CD4-positive, alpha-beta T cell treated with Interferon alpha-2 for 1 hour (primary cell): ENCODE results near the gene CCDC30.
"Not testable (repeated sequence)": the region's sequence is repeated elsewhere in the genome, so short reads cannot be mapped to it uniquely, and the experiment has no call there.

Experiments
- DNase-seq, 2 donors: peaks; one replicate each; pipeline ENCODE4 v3.0.0-alpha.2; 2020 to 2022

CCDC30 gene

DNA sequence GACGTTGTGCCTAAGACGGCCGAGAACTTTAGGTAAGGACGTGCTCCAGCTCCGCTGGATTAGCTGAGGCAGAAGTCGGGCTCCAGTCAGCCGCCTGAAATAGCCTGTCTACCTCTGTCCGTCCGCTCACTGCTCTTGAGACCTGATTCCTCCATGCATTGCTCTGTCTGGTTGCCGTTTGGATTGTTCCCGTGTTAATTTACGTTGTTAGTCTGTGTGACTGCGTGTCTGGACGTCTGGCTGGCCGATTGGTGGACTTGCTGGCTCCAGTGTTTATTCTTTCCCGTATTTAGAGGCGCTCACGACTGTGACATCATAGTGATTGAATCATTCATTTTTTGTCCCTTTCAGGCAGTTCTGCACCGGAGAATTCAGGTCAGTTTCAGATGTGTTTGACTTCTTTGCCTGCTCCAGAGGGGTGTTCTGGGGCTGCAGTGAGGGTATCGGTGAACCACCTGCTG lies 195.8 kb downstream of the CCDC30 start:
- no peak for DNase-seq

DNA sequence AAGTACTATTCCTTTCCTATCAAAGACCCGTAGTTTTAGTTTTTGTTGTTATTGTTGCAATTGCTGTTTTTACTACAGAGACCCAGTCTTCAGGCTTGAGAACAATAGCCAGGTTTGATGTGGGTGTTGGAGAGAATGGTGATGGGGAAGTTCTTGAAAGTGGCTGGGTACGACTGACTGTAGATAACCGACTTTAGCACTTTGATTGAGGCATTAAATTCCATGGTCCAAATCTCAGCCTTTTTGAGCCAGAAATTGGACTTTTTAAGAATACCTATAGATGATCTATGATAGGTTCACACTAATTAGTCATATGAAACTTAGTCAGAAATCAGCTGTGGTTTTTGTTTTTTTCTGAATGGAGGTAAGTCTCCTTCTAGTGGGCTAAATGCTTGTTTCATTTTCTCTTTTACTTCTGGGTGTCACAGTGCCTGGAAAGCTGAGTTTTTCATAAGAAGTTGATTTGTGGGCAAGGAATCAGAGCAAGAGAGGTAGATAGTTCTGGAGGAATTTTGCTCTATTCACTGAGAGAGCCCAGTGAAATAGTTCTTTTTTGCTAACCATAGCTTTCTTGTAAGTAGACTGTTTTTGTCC lies 197.9 kb downstream of the CCDC30 start:
- DNase-seq = peak in 1 of 2 donors; percentile 28

DNA sequence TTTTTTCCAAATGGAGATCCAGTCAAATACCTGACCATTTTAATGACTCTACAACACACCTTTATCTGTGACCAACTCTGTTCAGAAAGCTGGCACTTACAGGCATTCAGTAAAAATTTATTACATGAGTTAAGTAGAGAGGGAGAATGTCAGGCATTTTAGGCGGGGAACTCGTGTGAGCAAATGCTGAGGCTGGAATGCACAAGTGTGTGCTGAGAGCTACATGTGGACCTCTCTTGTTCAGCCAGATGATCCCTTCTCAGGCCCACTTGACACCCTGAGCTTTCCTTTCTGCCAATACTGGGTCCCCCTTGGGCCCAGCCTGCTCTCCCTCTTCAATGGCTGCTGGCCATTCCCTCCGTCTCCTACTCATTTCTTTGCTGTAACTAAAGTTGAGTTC lies 206.8 kb downstream of the CCDC30 start:
- DNase-seq = no peak

DNA sequence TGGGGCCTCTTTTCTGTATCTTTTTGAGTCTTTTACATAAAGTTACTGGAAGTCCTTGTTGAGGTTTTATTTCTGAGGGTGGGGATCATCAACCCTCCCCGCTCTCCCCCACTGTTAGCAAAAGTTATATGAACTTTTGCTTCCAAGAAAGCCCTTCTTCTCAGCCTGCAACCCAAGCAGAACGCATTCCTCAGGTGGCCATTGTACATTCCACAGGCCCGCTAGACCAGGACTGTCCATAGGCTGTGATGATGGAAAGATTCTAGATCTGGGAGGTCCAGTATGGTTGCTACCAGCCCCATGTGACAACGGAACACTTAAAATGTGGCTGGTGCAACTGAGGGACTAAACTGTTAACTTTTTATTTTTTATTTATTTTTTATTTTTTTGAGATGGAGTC lies 207.3 kb downstream of the CCDC30 start:
- DNase-seq = no peak

DNA sequence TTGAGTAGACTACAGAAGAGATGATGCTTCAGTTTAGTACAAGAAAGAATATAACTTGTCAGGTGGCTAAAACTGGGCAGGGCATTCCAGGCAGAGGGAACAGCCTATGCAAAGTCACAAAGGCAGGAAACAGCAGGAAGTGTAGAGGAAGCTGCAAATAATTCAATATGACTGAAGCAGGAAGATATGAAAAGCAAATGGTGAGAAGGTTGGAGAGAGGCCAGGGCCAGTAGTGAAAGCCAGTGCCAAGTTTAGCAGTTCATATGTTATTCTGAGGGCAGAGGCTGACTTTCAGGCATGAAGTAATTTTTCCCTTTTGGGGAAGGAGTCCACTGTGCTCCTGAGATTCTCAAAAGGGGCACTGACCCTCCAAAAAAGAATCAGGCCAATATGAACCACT lies 211.1 kb downstream of the CCDC30 start:
- no peak for DNase-seq

DNA sequence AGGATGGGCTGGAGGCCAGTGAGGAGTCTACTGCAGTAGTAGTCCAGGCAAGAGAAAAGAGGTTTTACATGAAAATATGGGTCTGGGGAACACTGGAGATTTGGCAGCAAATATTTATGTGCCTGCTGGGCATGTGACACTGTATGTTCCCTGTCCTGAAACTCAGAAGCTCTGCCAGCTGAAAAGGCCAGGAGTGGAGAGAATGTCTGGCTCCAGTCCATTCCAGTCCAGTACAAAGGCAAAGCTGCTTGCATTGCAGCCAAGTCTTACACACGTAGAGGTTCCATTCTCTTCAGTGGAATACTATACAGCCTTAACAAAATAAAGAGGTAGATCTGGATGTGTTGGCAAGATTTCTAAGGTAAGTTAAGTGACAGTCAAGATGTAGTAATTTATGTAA lies 211.6 kb downstream of the CCDC30 start:
- no peak for DNase-seq

DNA sequence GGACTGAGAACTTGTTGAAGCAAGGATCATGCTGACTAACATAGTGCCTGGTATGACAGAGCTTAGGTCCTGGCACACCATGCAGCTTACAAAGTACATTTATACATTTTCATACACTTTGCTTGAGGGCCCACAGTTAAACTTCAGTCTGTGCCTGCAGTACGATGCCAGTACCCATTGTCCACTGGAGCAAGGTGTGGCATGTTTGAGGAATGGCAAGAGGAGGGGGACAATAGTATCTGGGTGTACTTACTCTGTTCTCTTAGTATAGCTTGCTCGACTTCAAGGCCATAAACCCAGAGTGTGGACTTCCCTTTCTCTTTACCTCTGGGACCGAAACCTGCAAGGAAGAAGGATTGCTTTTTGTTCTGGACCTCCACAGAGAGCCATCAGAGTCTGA lies 212.4 kb downstream of the CCDC30 start:
- no peak for DNase-seq

DNA sequence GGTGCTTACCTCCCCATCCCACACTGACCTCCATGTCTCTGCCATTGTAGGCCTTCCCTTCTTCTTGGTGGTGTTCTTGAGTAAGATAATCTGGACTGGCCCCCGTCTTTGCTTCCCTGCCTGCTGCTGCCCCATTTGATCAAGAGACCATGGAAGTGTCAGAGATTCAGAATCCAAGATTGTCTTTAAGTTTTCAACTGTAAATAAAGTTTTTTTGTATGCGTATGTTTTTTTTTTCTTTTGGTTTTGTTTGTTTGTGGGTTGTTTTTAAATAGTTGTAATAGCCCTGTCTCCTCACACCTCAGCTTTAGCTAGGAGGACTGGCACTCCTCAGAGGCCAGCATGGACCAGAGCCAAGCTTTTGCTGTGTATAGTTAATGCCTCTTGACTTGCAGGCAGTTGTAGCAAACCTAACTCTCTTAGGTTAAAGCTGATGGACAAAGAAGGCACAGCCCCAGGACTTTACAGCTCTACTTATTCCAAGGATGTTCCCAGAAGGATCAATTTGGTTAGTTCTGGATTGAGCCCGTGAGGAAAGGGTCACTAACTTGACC lies 213.5 kb downstream of the CCDC30 start:
- no peak for DNase-seq

DNA sequence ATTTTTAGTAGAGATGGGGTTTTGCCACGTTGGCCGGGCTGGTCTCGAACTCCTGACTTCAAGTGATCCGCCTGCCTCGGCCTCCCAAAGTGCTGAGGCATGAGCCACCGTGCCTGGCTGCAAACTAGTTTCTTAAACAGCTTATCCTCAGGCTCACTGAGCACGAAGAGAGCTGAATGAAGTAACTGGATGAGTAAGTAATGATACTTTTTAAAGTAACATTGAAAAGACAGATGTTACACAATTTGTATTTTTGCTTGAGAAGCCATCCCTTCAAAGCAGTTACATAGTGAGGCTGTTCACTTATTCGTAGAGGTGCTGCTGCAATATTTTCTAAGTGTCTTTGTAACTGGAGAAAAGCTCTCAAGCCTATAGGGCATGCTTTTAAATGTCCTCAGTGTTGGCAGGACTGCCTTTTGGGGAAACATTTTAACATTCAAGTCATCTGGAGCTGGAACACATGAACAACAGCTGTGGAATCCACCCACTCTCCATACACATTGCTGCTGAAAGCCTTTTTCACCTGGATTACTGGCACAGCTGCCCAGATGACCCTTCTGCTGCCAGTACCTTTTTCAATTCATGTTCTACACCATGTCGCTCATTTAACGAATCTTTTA lies 216.4 kb downstream of the CCDC30 start:
- DNase-seq = no peak

DNA sequence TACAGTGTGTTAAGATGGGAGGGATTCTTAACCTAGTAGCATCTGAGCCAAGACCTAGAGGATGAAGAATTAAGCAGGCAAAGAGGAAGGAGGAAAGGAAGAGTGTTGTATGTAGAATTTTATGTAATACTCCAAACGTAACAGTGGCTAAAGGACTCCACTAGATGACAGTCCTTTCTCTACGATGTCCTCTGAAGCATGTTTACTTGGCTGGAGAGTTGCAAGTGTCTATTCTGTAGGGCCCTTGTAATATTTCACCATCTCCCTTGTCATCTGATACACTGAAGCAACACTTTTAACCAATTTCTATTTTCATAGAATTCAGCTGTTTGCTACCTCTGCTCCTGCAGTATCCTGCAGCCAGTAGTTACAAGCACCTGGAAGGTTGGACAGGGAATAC lies 217.0 kb downstream of the CCDC30 start:
- no peak for DNase-seq

DNA sequence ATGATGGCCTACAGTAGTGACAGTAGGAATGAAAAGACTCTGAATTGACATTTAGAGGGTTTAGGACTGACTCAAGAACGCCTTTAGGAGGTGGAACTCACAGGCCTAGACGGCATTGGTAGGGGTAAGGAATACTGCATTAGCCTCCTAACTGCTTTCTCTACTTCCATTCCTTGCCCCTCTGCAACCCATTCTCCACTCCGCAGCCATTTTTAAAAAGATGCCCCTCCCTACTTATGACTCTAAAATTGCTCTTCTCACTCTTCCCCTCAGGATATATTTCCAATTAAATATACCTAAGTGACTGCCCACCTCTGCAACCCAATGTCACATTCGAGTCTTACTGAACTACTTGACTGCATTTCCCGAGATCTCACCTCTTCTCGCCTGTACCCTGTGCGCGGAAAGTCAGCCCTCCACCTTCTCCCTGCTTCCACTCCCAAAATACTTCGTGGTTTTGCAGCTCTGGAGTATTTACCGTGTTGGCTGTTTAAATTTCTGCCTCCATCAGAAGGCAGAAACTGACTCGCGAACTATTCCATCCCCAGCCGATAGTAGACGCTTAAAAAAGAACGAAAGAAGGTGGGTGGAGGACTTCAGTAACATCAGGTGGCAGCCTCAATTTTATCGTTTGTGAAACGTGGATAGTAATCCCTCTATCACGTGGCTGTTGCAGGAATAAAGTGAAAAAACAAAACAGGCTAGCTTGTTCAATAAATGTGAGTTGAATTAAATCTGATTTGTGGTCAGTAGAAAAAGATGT lies 218.0 kb downstream of the CCDC30 start:
- peak in 1 of 2 donors; percentile 38 for DNase-seq

DNA sequence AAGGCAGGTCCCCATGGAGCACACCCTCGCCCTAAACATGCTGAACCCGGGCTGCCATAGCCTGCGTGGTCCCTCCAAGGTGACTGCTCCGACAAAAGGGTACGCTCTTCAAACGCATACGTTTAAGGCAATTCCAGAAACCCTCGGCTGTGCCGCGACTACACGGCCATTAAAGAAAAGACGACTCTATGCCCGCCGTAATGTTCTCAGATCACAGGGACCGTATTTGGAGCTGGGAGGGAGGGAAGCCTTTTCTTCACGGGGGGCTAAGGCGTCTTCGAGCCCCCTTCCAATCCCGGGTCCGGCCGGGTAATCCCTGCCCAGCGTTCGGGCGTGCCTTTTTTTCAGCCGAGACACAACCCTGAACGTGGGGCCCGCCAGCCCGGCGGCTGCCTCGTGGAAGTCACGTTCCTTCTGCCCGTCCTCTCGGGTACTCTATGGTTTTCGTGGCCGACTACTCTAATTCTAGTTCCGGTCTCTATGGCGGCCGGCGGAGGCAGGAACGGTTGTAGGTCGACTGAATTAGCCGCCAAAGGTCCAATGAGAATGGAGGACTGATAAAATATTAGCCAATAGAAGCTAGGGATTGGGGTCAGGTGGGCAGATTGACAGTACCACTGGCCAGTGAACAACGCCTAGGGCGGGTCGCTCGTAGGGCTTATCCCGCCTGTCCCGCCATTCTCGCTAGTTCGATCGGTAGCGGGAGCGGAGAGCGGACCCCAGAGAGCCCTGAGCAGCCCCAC lies 218.8 kb downstream of the CCDC30 start, which contains the start of gene YBX1:
TSS of gene YBX1 (plus strand) at position 678 of the 743 bp plus-strand sequence. CDS start 148 bp downstream, outside the sequence.
- peak; percentile 96 to 99 for DNase-seq

DNA sequence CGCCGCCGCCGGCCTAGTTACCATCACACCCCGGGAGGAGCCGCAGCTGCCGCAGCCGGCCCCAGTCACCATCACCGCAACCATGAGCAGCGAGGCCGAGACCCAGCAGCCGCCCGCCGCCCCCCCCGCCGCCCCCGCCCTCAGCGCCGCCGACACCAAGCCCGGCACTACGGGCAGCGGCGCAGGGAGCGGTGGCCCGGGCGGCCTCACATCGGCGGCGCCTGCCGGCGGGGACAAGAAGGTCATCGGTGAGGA lies 219.3 kb downstream of the CCDC30 start:
- not testable (repeated sequence) for DNase-seq

DNA sequence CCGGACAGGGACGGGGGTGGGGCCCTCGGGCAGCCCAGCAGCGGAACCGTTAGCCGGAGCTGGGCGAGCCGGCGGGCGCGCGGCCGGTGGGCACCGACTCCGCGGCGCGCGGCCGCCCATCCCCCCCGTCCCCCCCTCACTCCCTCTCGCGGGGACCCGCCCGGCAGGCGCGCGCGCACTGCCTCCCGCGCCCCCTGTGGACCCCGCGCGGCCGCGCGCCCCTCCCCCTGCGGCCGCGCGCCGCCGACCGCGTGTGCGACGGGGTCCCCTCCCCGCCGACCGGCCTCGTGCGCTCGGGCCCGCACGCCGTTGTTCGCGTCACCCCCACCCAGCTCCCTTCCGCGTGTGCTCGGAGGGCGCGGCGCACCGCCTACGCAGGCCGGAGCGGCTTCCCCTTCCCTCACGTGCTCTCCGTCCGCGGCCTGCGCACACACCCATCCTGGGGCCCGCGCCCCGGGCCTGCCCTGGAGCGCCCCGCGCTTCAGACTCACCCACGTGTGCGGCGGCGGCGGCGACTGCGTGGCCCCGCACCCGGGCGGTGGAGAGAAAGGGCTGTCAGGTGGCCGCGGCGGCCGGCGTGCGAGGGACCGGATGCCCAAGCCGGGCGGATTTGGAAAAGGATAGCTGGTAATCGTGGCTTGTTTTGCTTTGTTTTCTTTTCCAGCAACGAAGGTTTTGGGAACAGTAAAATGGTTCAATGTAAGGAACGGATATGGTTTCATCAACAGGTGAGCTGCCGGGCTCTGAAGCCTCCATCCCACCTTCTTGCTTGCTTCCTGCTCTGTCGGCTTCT lies 219.8 kb downstream of the CCDC30 start:
- peak; percentile 73 to 75 for DNase-seq

DNA sequence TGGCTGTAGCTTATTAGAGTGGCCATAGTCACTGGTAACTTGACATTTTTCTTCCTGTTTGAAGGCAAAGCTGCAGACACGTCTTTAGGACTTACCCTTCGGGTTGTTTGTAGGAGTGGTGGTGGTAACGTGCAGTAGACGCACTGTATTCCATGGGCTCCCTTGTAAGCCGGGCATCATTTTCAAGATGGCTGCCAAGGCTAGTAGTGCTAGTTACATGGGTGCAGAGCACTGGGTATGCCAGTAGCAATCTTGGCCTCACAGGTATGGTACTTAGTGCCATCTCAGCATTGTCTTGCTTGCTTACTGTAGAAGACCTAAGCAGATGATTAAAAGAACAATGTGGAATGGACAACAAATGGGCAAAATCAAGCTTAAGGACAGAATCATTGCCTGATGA lies 221.1 kb downstream of the CCDC30 start:
- DNase-seq = peak in 1 of 2 donors; percentile 17

DNA sequence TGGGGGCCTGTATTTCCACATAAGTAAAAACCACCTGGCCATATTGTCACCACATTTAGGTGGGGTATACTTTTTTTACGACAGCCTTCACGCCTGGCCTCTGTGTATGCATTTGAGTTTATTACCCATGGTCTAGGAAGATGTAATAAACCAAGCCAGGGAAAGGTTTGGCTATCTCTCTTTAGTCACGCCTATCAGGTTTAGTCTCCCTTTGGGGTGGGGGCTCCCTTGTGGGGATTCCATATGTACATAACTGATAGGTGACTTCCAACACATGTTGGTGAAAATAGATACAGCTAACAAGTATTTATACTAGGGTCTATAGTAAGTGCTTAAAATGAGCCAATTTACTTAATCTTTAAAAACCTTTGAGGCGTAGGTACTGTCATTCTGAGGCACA lies 223.3 kb downstream of the CCDC30 start:
- DNase-seq = no peak

DNA sequence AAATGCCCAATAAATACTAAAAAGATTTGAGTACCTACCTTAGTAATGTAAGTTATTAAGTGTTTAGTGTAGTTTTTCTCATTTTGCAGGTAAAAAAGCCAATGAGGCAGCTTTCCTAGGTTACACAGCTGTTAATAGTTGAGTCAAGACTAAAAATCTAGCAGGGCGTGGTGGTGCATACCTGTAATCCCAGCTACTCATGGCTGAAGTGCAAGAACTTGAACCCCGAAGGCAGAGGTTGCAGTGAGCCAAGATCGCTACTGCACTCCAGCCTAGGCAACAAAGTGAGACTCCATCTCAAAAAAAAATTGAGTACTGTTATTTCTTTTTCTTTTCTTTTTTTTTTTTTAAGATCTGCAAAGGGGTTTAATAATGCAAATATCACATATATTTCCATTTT lies 226.8 kb downstream of the CCDC30 start:
- DNase-seq = no peak

DNA sequence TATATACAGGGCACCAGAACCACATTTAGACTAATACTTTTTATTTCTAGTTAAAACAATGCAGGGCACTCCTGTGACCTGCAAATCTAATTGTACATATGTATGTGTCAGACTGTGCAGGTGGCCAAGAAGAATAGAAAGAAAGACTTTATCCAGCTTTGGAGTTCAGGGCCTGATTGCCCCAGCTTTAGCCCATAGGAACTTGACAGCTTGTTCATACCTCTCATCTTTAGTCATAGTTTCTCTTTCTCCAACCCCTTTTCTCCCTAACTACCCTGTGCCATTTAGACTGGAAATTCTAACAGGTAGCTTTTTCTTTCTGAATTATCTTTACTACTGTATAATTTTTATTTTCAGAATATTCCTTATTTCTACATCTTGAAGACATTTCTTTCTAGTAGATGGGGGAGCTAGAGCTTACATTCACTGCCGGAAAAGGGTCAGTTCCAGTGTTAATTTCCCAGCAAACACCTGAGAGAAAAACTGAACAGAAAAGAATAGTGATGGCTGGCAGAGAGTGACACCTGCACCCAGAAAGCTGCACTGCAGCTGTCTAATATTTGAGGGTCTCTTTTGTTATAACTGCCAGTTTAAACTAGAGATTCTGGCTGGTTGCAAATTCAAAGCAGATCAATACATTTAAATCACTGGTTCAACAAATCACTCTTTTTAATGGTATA lies 227.5 kb downstream of the CCDC30 start:
- DNase-seq = no peak

DNA sequence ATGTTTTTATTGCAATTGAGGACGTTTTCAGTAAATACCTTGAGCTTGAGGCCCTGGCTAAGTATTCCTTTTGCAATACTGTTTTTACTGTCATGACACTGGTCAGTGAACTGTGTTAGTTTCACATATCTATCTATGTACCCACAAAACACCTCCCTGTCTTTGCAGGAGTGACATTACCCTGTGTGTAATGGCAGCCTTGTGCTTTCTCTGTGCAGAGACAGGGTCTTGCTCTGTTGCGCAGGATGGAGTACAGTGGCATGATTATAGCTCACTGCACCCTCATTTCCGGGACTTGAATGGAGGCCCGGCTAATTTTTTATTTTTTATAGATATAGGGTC lies 228.0 kb downstream of the CCDC30 start:
- no peak for DNase-seq

DNA sequence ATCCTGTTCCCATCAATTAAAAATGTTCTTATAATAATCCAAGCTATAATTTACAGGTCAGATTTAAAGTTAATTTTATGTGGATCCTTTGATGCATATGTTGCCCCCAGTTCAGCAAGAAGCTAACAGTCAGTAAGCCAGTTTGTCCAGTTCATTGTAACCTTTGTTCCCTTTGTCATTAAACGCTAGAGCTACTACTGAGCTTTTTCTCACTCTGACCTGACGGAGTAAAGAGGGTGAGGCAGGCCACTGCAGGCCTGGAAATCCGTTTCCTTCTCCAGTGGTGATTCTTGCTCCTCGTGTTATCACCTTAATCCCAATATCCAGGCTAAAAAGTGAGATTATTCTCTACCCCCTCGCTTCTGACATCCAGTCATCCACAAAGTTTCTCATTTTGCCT lies 229.4 kb downstream of the CCDC30 start:
- no peak for DNase-seq

DNA sequence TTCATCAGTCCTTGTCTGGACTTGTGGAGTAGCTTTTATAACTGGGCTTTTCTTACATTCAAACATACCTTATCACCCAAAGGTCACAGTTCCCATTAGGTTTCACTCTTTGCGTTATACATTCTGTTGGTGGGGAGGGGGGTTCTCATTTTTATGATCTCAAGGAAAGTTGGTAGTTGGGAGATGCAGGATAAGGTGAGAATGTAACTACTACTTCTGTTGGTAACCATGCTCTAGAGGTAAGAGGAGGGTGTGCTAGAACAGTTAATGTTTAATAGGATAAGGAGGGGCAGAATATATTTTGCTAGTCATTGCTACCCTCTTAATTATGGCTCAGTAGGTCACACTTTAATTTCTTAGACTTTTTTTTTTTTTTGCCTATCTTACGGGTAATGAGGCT lies 229.8 kb downstream of the CCDC30 start:
- no peak for DNase-seq
